Measurements from ENCODE around the gene GMPPA.
A peak's percentile ranks its signal among the peaks of the same experiment; 100 is the strongest.

The GMPPA gene

GRCh38 chr2:219549619-219550018, 50.9 kb downstream of the GMPPA start:
- H3K4me3 ChIP-seq (ENCODE audit: low read depth, low read length), result no peak overlapping the region
- no peak for TF ChIP-seq CTCF (IDR thresholded peaks at IDR 0.05; ENCODE audit: low read depth, low read length)
- in situ Hi-C loops (cut with HindIII; ENCODE audit: low sequenced_read_pairs), result no loop called here
- DNase-seq (ENCODE audit: low read depth, low spot score), result no peak

- peak overlapping the region; percentile 44 for H3K4me3 ChIP-seq (ENCODE audit: low read depth, low read length)
- in situ Hi-C loops (cut with HindIII; ENCODE audit: low sequenced_read_pairs), result no loop called here
- peak; percentile 23 for DNase-seq (ENCODE audit: low read depth, low spot score)
- TF ChIP-seq CTCF (IDR thresholded peaks at IDR 0.05; ENCODE audit: low read depth, low read length), result peak; percentile 12
These were observed 53.0 kb downstream of the GMPPA start for GRCh38 chr2:219551441-219552381.

- in situ Hi-C loops (cut with HindIII; ENCODE audit: low sequenced_read_pairs), result no loop called here
- DNase-seq (ENCODE audit: low read depth, low spot score), result peak; percentile 78
- TF ChIP-seq CTCF (IDR thresholded peaks at IDR 0.05; ENCODE audit: low read depth, low read length), result no peak
- H3K4me3 ChIP-seq (ENCODE audit: low read depth, low read length), result peak overlapping the region; percentile 44
These were observed 53.9 kb downstream of the GMPPA start for GRCh38 chr2:219552382-219553167.

- DNase-seq (ENCODE audit: low read depth, low spot score), result no peak
- in situ Hi-C loops (cut with HindIII; ENCODE audit: low sequenced_read_pairs), result no loop called here
- peak overlapping the region; percentile 7 for H3K4me3 ChIP-seq (ENCODE audit: low read depth, low read length)
- no peak for TF ChIP-seq CTCF (IDR thresholded peaks at IDR 0.05; ENCODE audit: low read depth, low read length)
These were observed 54.4 kb downstream of the GMPPA start for GRCh38 chr2:219553168-219553417.

- DNase-seq (ENCODE audit: low read depth, low spot score), result no peak
- no peak for TF ChIP-seq CTCF (IDR thresholded peaks at IDR 0.05; ENCODE audit: low read depth, low read length)
- in situ Hi-C loops (cut with HindIII; ENCODE audit: low sequenced_read_pairs), result no loop called here
- no peak overlapping the region for H3K4me3 ChIP-seq (ENCODE audit: low read depth, low read length)
These were observed 54.8 kb downstream of the GMPPA start for GRCh38 chr2:219553463-219553963.

- no peak for TF ChIP-seq CTCF (IDR thresholded peaks at IDR 0.05; ENCODE audit: low read depth, low read length)
- no peak for DNase-seq (ENCODE audit: low read depth, low spot score)
- no peak overlapping the region for H3K4me3 ChIP-seq (ENCODE audit: low read depth, low read length)
- in situ Hi-C loops (cut with HindIII; ENCODE audit: low sequenced_read_pairs), result no loop called here
These were observed 55.7 kb downstream of the GMPPA start for GRCh38 chr2:219554350-219554749.
